Activated CD8-positive, alpha-beta T cell treated with anti-CD3 and anti-CD28 coated beads, Interleukin-2, amount 10 ng/mL, durations not matched to agents 7 days and 5 days (primary cell): Measurements from ENCODE around the gene MRPS12. TPM values are rescaled to one million over a fixed set of nuclear protein-coding genes. Genes with fewer than 3 reads are reported as not detected.

Source experiments
- ATAC-seq: fragments of 150-1000 bp; cut with Tn5 transposase; one replicate; pipeline ENCODE4 v1.10.0; 2021; ENCODE audit warnings: moderate library complexity
- CTCF ChIA-PET: fragments of 350-600 bp; sonication (Branson Sonifier 250); formaldehyde crosslinking; loops from one replicate; lab custom pipeline; 2021; ENCODE audit warnings: antibody characterized with exemption; lab: Charles Lee
- POLR2A ChIA-PET: fragments of 350-600 bp; sonication (Branson Sonifier 250); formaldehyde crosslinking; loops from one replicate; lab custom pipeline; 2021; ENCODE audit warnings: antibody characterized with exemption; lab: Charles Lee
- DNase-seq: peaks from one replicate; pipeline ENCODE4 v3.0.0-alpha.2; 2020
- H3K27ac Mint-ChIP-seq: one replicate; pipeline ENCODE4 v1.8.0; 2021; ENCODE audit warnings: mild to moderate bottlenecking, mixed read lengths
- H3K27me3 Mint-ChIP-seq: one replicate; pipeline ENCODE4 v1.8.0; 2021; ENCODE audit warnings: low read depth, mixed read lengths
- H3K36me3 Mint-ChIP-seq: one replicate; pipeline ENCODE4 v1.8.0; 2021; ENCODE audit warnings: low read depth, mixed read lengths
- H3K4me1 Mint-ChIP-seq: one replicate; pipeline ENCODE4 v1.8.0; 2021; ENCODE audit warnings: low read depth, mixed read lengths
- H3K4me3 Mint-ChIP-seq: one replicate; pipeline ENCODE4 v1.8.0; 2021; ENCODE audit warnings: mild to moderate bottlenecking, mixed read lengths
- H3K9me3 Mint-ChIP-seq: one replicate; pipeline ENCODE4 v1.8.0; 2022; ENCODE audit warnings: mixed read lengths; ENCODE audit not compliant: insufficient read depth
- total RNA-seq, 2 experiments: library from RNA; stranded (reverse); gene quantifications; one replicate each; pipeline ENCODE4 v1.2.3, GENCODE V29; 2021

Gene MRPS12
- total RNA-seq, 2 experiments from 2014 or later = 60.2 to 61.7 TPM

DNA sequence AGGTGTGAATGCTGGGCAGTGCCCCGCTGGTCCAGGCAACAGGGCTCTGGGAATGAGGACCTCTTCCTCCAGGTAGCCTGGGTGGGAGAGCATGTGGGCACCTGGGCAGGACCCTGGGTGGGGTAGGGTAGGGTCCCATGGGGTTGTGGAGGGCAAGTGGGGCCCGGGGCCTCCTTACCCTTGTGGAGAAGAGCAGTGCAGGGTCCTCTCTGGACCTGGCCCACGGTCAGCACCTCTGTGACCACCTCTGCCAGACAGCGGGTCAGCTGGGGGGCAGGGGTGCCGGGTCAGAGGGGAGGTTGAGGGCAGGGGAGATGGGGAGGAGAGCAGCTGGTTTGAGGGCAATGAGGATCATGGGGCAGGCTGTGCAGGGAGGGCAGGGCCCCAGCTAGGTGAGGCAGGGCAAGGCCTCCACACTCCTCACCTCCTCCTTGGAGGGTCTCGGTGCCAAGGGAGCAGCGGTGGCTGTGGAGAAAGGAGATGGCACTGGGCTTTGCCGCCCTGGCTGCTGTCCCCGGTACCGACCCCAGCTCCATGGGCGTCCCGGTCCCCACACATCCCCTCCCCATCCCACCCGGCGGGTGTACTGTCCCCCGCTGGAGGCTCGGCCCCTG, 19.2 kb upstream of the MRPS12 start:
- no peaks in the 10 kb centered on the region for H3K9me3 Mint-ChIP-seq
- POLR2A ChIA-PET = no interaction called here
- no peak overlapping the region for H3K27ac Mint-ChIP-seq
- H3K36me3 Mint-ChIP-seq = peaks cover 21% of the 10 kb centered on the region
- CTCF ChIA-PET = no interaction called here
- DNase-seq (no peak), ATAC-seq (no peak)
- H3K4me1 Mint-ChIP-seq = peaks cover 18% of the 10 kb centered on the region
- H3K4me3 Mint-ChIP-seq = no peak overlapping the region
- H3K27me3 Mint-ChIP-seq = no peaks in the 10 kb centered on the region

DNA sequence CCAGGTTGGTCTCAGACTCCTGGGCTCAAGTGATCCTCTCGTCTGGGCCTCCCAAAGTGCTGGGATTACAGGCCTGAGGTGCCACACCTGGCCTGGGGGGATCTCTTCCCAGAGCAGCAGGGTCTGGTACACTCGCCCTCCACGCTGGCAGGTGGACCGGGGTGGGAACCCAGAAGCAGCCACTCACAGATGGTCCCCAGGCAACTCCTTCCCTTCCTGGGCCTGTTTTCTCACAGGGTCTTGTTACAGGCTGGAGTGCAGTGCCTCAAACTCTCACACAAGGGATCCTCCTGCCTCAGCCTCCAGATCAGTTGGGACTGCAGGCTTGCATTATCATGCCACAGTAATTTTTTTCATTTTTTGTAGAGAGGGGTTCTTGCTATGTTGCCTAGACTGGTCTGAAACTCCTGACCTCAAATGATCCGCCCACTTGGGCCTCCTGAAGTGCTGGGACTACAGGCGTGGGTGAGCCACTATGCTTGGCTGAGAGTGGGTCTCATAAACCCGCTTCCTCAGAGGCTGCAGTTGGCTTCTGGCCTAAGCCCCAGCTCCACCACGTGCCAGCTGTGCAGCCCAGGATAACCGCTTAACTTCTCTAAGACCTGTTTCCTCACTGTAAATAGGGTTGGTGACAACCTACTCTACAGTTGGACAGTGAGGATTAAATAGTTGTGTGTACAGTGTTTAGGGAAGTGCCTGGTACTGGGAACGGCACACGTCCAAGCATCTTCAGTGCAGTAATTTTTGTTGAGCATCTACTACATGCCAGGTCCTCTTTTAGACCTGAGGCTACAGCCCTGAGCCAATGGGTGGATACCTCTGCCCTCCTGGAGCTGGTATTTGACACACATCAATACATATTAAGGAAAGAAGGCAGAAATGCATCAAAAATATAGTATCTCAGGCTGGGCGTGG, 17.9 kb upstream of the MRPS12 start:
- peaks cover 7% of the 10 kb centered on the region for H3K36me3 Mint-ChIP-seq
- ATAC-seq = no peak
- peaks cover 15% of the 10 kb centered on the region for H3K4me1 Mint-ChIP-seq
- no peak overlapping the region for H3K4me3 Mint-ChIP-seq
- peak overlapping the region; percentile 61 for H3K27ac Mint-ChIP-seq
- ChIA-PET CTCF (interaction anchor here (1.7 to 2.0 kb wide), 2 partner anchors 18 to 21 kb away, joined by 4 to 6 read pairs; partner anchors contain the start of genes MRPS12 and SARS2), POLR2A (interaction anchor here (1.5 kb wide), 1 partner anchor 13 kb away, joined by 5 read pairs; the partner anchor contains the start of genes NFKBIB and SIRT2)
- DNase-seq = no peak
- H3K9me3 Mint-ChIP-seq = no peaks in the 10 kb centered on the region
- no peaks in the 10 kb centered on the region for H3K27me3 Mint-ChIP-seq

DNA sequence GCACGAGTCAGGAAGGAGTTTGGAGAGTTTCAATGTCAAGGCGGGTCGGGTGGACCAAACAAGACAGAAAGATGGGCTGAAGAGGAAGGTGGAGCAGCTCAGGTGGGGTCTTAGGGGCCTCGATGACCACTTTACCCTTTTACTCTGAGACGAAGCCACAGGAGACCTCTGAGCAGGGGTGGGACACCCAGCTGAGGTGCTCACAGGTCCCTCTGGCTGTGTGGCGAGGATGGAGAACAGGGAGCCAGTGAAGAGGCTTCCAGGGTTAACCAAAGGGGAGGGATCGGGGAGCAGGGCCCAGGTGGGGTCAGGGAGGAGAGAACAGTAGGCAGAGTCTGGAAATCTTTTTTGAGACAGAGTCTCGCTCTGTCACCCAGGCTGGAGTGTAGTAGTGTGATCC, 16.8 kb upstream of the MRPS12 start:
- DNase-seq (no peak), ATAC-seq (no peak)
- peaks cover 9% of the 10 kb centered on the region for H3K4me1 Mint-ChIP-seq
- CTCF ChIA-PET = interaction anchor here (1.7 to 2.0 kb wide), 2 partner anchors 17 to 19 kb away, joined by 4 to 6 read pairs; partner anchors contain the start of genes MRPS12 and SARS2
- H3K36me3 Mint-ChIP-seq = no peaks in the 10 kb centered on the region
- H3K4me3 Mint-ChIP-seq = no peak overlapping the region
- peak overlapping the region; percentile 22 for H3K27ac Mint-ChIP-seq
- no peaks in the 10 kb centered on the region for H3K27me3 Mint-ChIP-seq
- POLR2A ChIA-PET = interaction anchor here (1.5 kb wide), 1 partner anchor 14 kb away, joined by 5 read pairs; the partner anchor contains the start of genes NFKBIB and SIRT2
- no peaks in the 10 kb centered on the region for H3K9me3 Mint-ChIP-seq

DNA sequence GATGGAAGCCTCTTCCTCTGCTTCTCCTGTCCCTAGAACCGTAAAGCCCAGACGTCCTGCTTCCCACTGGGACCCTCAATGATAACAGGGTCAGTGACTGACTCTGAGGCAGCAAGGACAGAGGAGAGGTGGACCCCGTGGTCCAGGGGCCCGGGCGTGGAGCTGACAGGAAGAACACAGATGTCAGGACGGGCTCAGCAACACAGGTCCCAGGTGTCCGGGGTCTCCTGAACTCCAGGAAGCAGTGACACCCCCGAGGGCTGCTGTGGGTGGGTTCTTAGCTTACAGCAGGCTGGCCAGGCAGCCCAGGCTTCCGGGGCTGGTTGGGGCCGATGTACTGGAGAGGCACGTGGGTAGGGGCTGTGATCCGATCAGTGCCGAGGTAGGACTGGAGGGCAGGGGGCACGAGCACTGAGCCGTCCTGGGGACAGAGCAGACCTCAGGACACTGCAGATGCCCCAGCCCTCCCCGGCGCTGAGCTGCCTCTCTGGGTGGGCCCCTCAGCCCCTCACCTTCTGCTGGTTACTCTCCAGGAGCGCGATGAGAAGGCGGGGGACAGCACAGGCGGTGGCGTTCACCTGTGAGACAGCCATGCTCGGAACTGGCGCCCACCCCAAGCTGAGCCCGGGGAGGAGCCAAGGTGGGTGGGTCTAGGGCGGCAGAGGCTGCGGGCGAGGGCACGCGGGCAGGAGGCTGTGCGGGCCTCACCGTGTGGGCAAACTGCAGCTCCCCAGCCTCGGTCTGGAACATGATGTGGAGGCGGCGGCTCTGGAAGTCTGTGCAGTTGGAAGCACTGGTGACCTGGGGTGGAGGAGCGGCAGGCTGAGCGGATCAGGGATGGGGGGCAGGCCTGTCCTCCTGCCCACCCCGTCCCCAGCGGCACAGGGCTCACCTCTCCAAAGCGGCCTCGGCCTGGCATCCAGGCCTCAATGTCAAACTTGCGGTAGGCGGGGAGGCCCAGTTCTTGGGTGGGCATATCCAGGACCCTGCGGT, 15.1 kb upstream of the MRPS12 start:
- Mint-ChIP-seq H3K36me3 (no peaks in the 10 kb centered on the region), H3K9me3 (no peaks in the 10 kb centered on the region), H3K4me1 (peaks cover 6% of the 10 kb centered on the region), H3K4me3 (no peak overlapping the region), H3K27me3 (no peaks in the 10 kb centered on the region), H3K27ac (no peak overlapping the region)
- POLR2A ChIA-PET = interaction anchor here (1.8 kb wide), 1 partner anchor 15 kb away, joined by 6 read pairs; the partner anchor contains the start of genes MRPS12 and SARS2
- DNase-seq = no peak
- no peak for ATAC-seq
- CTCF ChIA-PET = interaction anchor here (1.6 kb wide), 1 partner anchor 15 kb away, joined by 6 read pairs; the partner anchor contains the start of genes MRPS12 and SARS2

DNA sequence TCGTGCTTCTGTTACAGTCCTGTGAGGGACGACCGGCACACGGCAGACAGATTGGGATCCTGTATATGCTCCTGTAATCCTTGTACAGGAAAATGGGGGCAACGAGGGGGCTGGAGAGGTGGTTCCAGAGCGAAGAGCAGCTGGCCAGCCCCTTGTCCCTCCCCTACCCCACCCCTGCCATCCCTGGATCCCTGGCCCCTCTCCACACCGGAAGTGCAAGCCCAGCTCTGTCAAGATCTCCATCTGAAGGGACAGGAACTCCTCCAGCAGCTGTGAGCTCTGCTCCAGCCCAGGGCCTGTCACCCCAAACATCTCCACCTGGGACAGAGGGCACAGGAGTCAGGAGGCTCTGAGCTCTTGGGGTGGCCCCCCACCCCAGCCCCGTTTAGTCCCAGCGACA, 13.2 kb upstream of the MRPS12 start:
- DNase-seq (no peak), ATAC-seq (no peak)
- H3K4me1 Mint-ChIP-seq = peaks cover 6% of the 10 kb centered on the region
- H3K36me3 Mint-ChIP-seq = peaks cover 8% of the 10 kb centered on the region
- no peak overlapping the region for H3K4me3 Mint-ChIP-seq
- POLR2A ChIA-PET = no interaction called here
- H3K9me3 Mint-ChIP-seq = no peaks in the 10 kb centered on the region
- no peaks in the 10 kb centered on the region for H3K27me3 Mint-ChIP-seq
- H3K27ac Mint-ChIP-seq = no peak overlapping the region
- CTCF ChIA-PET = interaction anchor here (4.2 kb wide), 1 partner anchor 13 kb away, joined by 18 read pairs; the partner anchor contains the start of genes MRPS12 and SARS2

DNA sequence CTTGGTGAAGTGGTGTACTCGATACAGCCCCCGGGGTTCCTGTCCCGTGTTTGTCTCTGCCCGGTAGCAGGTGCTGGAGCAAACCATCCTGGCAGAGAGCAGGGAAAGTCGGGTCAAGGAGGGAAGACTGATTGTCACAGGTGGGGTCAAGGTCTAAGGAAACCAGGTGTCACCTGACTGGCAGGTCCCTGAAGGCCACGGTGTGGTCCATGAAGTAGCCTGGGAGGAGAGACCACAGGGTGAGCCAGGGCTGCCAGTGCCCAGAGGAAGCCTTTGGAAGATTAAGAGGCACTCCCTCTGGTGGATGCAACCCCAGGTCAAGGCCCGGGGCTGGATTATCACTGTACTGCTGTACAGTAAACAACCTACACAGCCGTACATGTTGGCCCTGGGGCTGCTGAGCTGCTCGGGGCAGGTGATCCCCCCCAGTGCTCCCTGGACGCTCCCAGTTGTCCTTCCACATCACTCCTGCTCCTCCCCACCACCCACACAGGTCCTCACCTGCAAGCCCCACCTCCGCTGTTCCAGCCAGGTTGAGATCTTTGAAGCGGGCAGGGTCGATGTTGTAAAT, 12.7 kb upstream of the MRPS12 start:
- Mint-ChIP-seq H3K4me3 (no peak overlapping the region), H3K27me3 (no peaks in the 10 kb centered on the region), H3K36me3 (peaks cover 8% of the 10 kb centered on the region), H3K4me1 (peaks cover 2% of the 10 kb centered on the region), H3K27ac (no peak overlapping the region), H3K9me3 (no peaks in the 10 kb centered on the region)
- CTCF ChIA-PET = interaction anchor here (4.2 kb wide), 1 partner anchor 13 kb away, joined by 18 read pairs; the partner anchor contains the start of genes MRPS12 and SARS2
- no peak for DNase-seq
- POLR2A ChIA-PET = no interaction called here
- peak; percentile 42 for ATAC-seq

DNA sequence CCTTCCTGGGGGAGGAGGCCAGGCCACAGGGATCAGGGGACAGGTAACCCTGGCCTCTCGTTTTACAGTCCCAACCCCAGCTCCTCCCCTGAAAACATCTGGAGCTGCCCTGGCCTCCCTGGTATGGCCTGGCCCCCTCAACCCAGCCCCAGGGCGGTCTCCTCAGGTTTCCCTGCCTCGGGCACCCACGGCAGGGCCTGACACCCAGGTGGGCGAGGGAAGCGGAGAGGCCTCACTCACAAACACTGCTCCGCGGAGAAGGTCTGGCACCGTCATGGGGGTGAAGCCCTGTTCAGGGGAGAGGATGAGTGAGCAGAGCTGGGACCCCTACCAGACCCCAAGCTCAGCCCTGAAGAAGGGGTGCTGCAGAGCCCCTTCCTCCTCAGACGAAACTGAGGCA, 12.2 kb upstream of the MRPS12 start:
- H3K27me3 Mint-ChIP-seq = no peaks in the 10 kb centered on the region
- no peak for DNase-seq
- ChIA-PET POLR2A (no interaction called here), CTCF (interaction anchor here (1.3 to 4.2 kb wide), 2 partner anchors 12 to 18 kb away, joined by 3 to 18 read pairs; partner anchors contain the start of genes MRPS12, NFKBIB and SARS2)
- H3K4me1 Mint-ChIP-seq = no peaks in the 10 kb centered on the region
- H3K27ac Mint-ChIP-seq = no peak overlapping the region
- H3K9me3 Mint-ChIP-seq = no peaks in the 10 kb centered on the region
- no peak for ATAC-seq
- H3K36me3 Mint-ChIP-seq = peaks cover 8% of the 10 kb centered on the region
- H3K4me3 Mint-ChIP-seq = no peak overlapping the region

DNA sequence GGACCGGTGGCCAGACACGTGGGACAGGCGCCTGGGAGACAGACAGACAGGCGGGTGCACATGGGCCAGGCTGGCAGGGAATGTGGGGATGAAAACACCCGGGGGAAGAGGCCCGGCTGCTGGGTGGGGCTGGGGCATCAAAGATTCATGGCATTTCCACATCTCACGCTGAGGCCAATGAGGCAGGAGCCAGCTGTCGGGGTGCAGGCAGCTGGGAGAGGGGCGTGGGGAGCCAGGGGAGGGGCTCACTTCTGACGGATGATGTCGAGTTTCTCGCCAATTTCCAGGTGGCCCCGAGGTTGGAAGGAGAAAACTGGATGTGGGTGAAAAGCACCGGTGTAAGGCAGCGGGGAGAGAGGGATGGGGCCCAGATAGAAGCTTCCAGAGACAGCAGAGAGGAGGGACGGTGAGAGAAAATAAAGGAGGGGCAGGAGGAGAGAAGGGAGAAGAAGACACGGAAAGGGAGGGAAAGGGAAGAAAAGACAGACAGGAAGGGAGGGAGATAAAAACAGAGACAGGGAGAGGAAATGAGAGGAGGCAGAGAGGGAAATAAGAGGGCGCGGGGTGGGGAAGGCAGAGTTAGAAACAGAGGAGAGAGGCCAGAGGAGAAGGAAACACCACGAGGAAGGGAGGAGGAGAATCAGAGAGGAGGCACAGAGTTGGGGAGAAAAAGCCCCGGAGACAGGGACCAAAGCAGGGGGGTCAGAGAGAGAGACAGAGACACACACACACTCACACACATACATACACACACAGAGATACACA, 10.7 kb upstream of the MRPS12 start:
- peaks cover 16% of the 10 kb centered on the region for H3K36me3 Mint-ChIP-seq
- H3K4me3 Mint-ChIP-seq = no peak overlapping the region
- POLR2A ChIA-PET = no interaction called here
- H3K4me1 Mint-ChIP-seq = peaks cover 2% of the 10 kb centered on the region
- CTCF ChIA-PET = interaction anchor here (4.2 kb wide), 1 partner anchor 11 kb away, joined by 18 read pairs; the partner anchor contains the start of genes MRPS12 and SARS2
- H3K27me3 Mint-ChIP-seq = no peaks in the 10 kb centered on the region
- DNase-seq (no peak), ATAC-seq (no peak)
- H3K27ac Mint-ChIP-seq = no peak overlapping the region
- no peaks in the 10 kb centered on the region for H3K9me3 Mint-ChIP-seq

DNA sequence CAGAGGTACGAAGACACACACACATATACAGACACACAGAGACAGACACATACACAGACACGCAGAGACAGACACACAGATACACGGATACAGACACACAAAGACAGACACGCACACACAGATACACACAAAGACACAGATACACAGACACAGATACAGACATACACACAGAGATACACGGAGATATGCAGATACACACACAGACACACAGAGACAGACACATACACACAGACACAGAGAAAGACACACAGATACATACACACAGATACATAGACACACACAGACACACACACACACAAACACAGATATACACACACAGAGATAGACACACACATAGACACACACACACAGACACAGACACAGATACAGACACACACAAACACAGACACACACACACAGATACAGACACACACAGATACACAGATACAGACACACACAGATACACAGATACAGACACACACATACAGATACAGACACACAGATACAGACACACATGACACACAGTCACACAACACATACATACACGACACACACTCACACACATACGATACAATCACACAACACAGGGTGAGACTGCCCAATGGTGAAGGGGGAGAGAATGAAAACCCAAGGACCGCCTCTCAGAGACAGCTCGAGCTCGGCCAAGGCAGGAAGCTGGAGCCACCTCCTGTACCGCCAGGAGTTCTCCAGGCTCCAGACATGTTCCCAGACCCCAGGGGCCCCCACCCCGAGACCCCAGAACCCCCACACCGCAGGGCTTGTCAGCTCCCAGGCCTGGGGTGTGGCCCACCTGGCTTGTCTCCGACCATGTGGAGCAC, 9.9 kb upstream of the MRPS12 start:
- Mint-ChIP-seq H3K9me3 (no peaks in the 10 kb centered on the region), H3K27ac (no peak overlapping the region), H3K27me3 (no peaks in the 10 kb centered on the region), H3K4me3 (no peak overlapping the region), H3K4me1 (peaks cover 2% of the 10 kb centered on the region), H3K36me3 (peaks cover 21% of the 10 kb centered on the region)
- no peak for DNase-seq
- CTCF ChIA-PET = interaction anchor here (0.6 to 4.2 kb wide), 2 partner anchors 10 to 518 kb away, joined by 3 to 18 read pairs; partner anchors contain the start of genes FAM98C, MRPS12 and SARS2
- no peak for ATAC-seq
- POLR2A ChIA-PET = no interaction called here
